GM18519 (cell line): ENCODE results near the gene SMOC2.

Experiments used
- ATAC-seq: cut with Tn5 transposase; IDR thresholded peaks from one replicate; pipeline ENCODE4 v1.9.1; 2021; ENCODE audit warnings: mild to moderate bottlenecking, moderate library complexity; ENCODE audit not compliant: unreplicated experiment, low FRiP score

SMOC2 gene

GRCh38 chr6:168715643-168716481 lies 274.9 kb downstream of the SMOC2 start:
- no peak for ATAC-seq

- ATAC-seq: no peak
These were observed 275.6 kb downstream of the SMOC2 start for GRCh38 chr6:168716581-168716980.

- ATAC-seq: no peak
These were observed 276.5 kb downstream of the SMOC2 start for GRCh38 chr6:168717491-168717890.
